HG03103 (cell line): Measurements from ENCODE around the gene KDELR3.

ENCODE experiments used
- ATAC-seq: cut with Tn5 transposase; IDR thresholded peaks from one replicate; pipeline ENCODE4 v1.9.1; 2021; ENCODE audit warnings: low read depth; ENCODE audit not compliant: unreplicated experiment

The KDELR3 gene

GRCh38 chr22:38467904-38468442 is at the start of gene KDELR3:
TSS of gene KDELR3 (plus strand) at chr22:38468096. CDS start at chr22:38468234, 138 bp downstream.
- ATAC-seq = no peak

- ATAC-seq = no peak
Observed at GRCh38 chr22:38418589-38418988, 49.3 kb upstream of the KDELR3 start.

GRCh38 chr22:38419121-38419857 is 48.6 kb upstream of the KDELR3 start:
- ATAC-seq = no peak

- no peak for ATAC-seq
Observed at GRCh38 chr22:38419858-38420160, 48.1 kb upstream of the KDELR3 start.

GRCh38 chr22:38420734-38421133 is 47.2 kb upstream of the KDELR3 start:
- ATAC-seq = no peak

- ATAC-seq = no peak
Observed at GRCh38 chr22:38422611-38423511, 45.0 kb upstream of the KDELR3 start.

GRCh38 chr22:38423512-38424503 is 44.1 kb upstream of the KDELR3 start:
- no peak for ATAC-seq

- ATAC-seq = no peak
Observed at GRCh38 chr22:38424525-38425080, 43.3 kb upstream of the KDELR3 start.

GRCh38 chr22:38426628-38427027 is 41.3 kb upstream of the KDELR3 start:
- ATAC-seq = no peak

- ATAC-seq = no peak
Observed at GRCh38 chr22:38427465-38427864, 40.4 kb upstream of the KDELR3 start.

GRCh38 chr22:38427940-38428339 is 40.0 kb upstream of the KDELR3 start:
- no peak for ATAC-seq

GRCh38 chr22:38428714-38429113 is 39.2 kb upstream of the KDELR3 start:
- no peak for ATAC-seq

- no peak for ATAC-seq
Observed at GRCh38 chr22:38429499-38430068, 38.3 kb upstream of the KDELR3 start.

- ATAC-seq = no peak
Observed at GRCh38 chr22:38431266-38432010, 36.5 kb upstream of the KDELR3 start.

GRCh38 chr22:38432264-38432663 is 35.6 kb upstream of the KDELR3 start:
- ATAC-seq = no peak

- no peak for ATAC-seq
Observed at GRCh38 chr22:38433871-38434270, 34.0 kb upstream of the KDELR3 start.

GRCh38 chr22:38435010-38435409 is 32.9 kb upstream of the KDELR3 start:
- ATAC-seq = no peak

GRCh38 chr22:38435965-38436364 is 31.9 kb upstream of the KDELR3 start:
- no peak for ATAC-seq
